Ovary (tissue), 9 donors: Measurements from ENCODE around the gene KIF2A. TPM values are rescaled to one million over a fixed set of nuclear protein-coding genes. Genes with fewer than 3 reads are reported as not detected.

Source experiments
- DNase-seq, 5 donors: peaks; one replicate each; pipeline ENCODE4 v3.0.0-alpha.2; 2019 to 2020
- H3K27ac ChIP-seq, 2 donors: fragments of 200-600 bp; one replicate each; pipeline versions ENCODE4 v1.5.1 to v1.8.0; 2019 to 2022
- H3K27me3 ChIP-seq: fragments of 200-600 bp; one replicate; pipeline ENCODE4 v1.8.0; 2022
- H3K36me3 ChIP-seq: fragments of 200-600 bp; sonication (generic); one replicate; pipeline ENCODE4 v1.5.1; 2019
- H3K4me1 ChIP-seq: one replicate; pipeline ENCODE4 v1.8.1; 2013; ENCODE audit warnings: mild to moderate bottlenecking, moderate library complexity; ENCODE audit not compliant: insufficient read depth
- H3K4me3 ChIP-seq: fragments of 200-600 bp; sonication (generic); one replicate; pipeline ENCODE4 v1.5.1; 2017
- H3K9me3 ChIP-seq, 2 donors: fragments of 200-600 bp in 1 of 2; sonication (generic) in 1 of 2; one replicate each; pipeline versions ENCODE4 v1.5.1 to v1.8.1; 2013 to 2019; ENCODE audit warnings: mild to moderate bottlenecking in 1 of 2, moderate library complexity in 1 of 2
- EP300 ChIP-seq: sonication (generic); formaldehyde crosslinking; IDR thresholded peaks from one replicate; pipeline ENCODE4 v1.6.1; 2017; ENCODE audit warnings: antibody characterized with exemption
- POLR2A ChIP-seq: fragments of 450-650 bp; IDR thresholded peaks from one replicate; pipeline ENCODE4 v1.6.1; 2017; ENCODE audit warnings: antibody characterized with exemption, mild to moderate bottlenecking, moderate library complexity
- WGBS, 3 donors: extraction: QIAGEN DNeasy Blood & Tissue Kit in 1 of 3; methylation state at CpG; one replicate each; pipeline versions ENCODE4 v1.1.5 to v1.1.7; 2013 to 2017; 5-methylcytosine and 5-hydroxymethylcytosine counted together
- intact Hi-C, 4 donors: fragments of 100-400 bp; cut with DNase I; formaldehyde crosslinking; loops; one replicate each; pipeline versions ENCODE4 v1.11.0 to v1.15.1; 2022 to 2023
- polyA plus RNA-seq, 2 donors: library from polyadenylated mRNA; stranded (reverse); fragments of 200-250 nt in 1 of 2; fragments of 350-450 nt in 1 of 2; fragmentation: Illumina TruSeq in 1 of 2; extraction: RNeasy Lipid Tissue Mini Kit (QIAGEN cat#74804) in 1 of 2; gene quantifications; one replicate each; pipeline ENCODE4 v1.2.3, GENCODE V29; 2013 to 2014
- total RNA-seq, 7 donors: library from RNA; depleted of rRNA in 2 of 7; stranded (reverse); fragments of >200 nt in 2 of 7; fragmentation: NEBNext Ultra II Directional in 3 of 7; extraction: Animal tissue kit (Norgen Biotek cat#: 25700) in 3 of 7; gene quantifications; one replicate each; pipeline versions ENCODE4 v1.1.0 to v1.2.4, GENCODE V29; 2016 to 2023
- TF ChIP-seq, protein P1 (sequence below), 3 donors: fragments of 450-650 bp in 2 of 3; fragments of 200-600 bp in 1 of 3; IDR thresholded peaks; one replicate each; pipeline versions ENCODE4 v1.5.1 to v1.8.0; 2016 to 2022; ENCODE audit warnings: antibody characterized with exemption in 3 of 3, mild to moderate bottlenecking in 1 of 3
- donor health status: DM: no; HTN: no; CAD: no; lungs with moderate emphysema.
- donor health status: DM: no; HTN: no; CAD: no.
- donor health status: Bipolar disorder and iron deficiency.
- donor health status: DM: yes; HTN: yes; CAD: no.
- donor health status: DM: no; HTN: no; CAD: no.
- donor health status: DM: yes; HTN: yes; CAD: no.

KIF2A gene
- total and polyA plus RNA-seq, 9 donors = 8.0 to 39.1 (median 30.1) TPM

DNA sequence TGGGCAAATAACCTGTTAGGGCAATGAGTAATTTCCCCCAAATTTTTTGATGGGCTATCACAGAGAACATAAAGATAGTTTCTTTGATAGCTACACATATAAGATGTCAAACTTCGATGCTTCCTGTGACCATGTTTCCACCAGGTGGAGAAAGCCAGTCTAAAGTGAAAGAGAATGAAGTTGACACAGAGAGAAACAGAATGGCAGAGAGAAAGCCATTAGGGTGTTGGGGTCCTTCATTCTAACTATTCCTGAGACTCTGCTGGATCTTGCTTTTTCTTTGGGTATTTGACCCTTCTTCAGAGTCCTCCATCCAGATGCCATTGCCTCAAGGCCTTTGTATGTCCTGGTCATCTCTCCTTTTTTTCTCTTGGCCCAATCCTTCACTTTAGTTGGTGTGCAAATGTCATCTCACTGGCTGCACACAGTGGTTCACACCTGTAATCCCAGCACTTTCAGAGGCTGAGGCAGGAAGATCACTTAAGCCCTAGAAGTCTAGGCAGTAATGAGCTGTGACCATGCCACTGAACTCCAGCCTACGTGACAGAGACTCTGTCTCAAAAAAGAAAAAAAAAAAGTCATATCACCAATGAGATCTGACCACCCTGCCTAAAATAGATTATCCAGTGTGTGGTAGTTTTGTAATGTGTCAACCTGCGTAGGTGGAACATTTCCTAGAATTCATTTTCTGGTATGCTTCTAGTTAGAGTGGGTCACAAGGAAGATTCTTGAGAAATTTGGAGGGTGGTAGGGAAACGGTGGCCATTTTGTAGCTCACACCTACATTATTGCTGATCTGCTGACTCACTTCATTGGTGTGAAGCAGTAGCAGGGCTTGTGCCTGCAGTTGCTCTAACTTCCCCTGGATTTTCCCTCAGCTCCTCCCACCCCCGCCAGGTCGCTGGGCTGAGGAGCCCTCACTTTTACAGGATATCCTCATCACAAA, 20.8 kb upstream of the KIF2A start:
- H3K36me3 ChIP-seq = no peaks in the 10 kb centered on the region
- H3K27ac ChIP-seq = no peak overlapping the region
- no peaks in the 10 kb centered on the region for H3K9me3 ChIP-seq
- intact Hi-C loops = no loop called here
- 86 to 91% (median 90%) methylated on average over 6 of the region's 6 CpGs for WGBS, 3 donors
- no peak for DNase-seq
- H3K4me3 ChIP-seq = no peak overlapping the region
- no peaks in the 10 kb centered on the region for H3K27me3 ChIP-seq
- TF ChIP-seq POLR2A = no peak
- no peak for TF ChIP-seq EP300
- TF ChIP-seq, protein P1, sequence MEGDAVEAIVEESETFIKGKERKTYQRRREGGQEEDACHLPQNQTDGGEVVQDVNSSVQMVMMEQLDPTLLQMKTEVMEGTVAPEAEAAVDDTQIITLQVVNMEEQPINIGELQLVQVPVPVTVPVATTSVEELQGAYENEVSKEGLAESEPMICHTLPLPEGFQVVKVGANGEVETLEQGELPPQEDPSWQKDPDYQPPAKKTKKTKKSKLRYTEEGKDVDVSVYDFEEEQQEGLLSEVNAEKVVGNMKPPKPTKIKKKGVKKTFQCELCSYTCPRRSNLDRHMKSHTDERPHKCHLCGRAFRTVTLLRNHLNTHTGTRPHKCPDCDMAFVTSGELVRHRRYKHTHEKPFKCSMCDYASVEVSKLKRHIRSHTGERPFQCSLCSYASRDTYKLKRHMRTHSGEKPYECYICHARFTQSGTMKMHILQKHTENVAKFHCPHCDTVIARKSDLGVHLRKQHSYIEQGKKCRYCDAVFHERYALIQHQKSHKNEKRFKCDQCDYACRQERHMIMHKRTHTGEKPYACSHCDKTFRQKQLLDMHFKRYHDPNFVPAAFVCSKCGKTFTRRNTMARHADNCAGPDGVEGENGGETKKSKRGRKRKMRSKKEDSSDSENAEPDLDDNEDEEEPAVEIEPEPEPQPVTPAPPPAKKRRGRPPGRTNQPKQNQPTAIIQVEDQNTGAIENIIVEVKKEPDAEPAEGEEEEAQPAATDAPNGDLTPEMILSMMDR (IDR thresholded peaks at IDR 0.05) = no peak
- no peaks in the 10 kb centered on the region for H3K4me1 ChIP-seq

DNA sequence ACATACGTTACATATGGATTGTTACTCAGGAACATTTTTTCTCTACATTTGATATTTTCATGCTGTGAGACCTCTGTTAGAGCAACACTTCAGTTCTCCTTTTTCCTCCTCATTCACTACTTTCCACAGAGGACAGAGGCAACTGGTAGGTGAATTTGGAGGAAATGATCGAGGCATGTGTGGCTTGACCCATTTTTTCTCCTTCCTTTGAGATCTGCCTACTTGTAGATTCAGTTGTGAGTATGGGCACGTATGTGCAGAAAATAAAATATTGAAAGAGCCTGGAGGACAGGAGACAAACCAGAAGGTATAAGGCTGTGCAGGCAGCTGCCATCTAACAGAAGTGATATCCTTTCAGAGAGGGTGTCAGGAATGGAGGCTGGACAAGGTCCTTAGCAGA, 19.2 kb upstream of the KIF2A start:
- intact Hi-C loops = no loop called here
- H3K27ac ChIP-seq = no peak overlapping the region
- H3K9me3 ChIP-seq = no peaks in the 10 kb centered on the region
- DNase-seq = no peak
- no peaks in the 10 kb centered on the region for H3K4me1 ChIP-seq
- H3K4me3 ChIP-seq = no peak overlapping the region
- WGBS, 3 donors = 77 to 85% (median 85%) methylated on average over 3 of the region's 3 CpGs
- no peaks in the 10 kb centered on the region for H3K36me3 ChIP-seq
- H3K27me3 ChIP-seq = no peaks in the 10 kb centered on the region
- TF ChIP-seq POLR2A (no peak), EP300 (no peak)
- TF ChIP-seq, protein P1 (IDR thresholded peaks at IDR 0.05) = no peak

DNA sequence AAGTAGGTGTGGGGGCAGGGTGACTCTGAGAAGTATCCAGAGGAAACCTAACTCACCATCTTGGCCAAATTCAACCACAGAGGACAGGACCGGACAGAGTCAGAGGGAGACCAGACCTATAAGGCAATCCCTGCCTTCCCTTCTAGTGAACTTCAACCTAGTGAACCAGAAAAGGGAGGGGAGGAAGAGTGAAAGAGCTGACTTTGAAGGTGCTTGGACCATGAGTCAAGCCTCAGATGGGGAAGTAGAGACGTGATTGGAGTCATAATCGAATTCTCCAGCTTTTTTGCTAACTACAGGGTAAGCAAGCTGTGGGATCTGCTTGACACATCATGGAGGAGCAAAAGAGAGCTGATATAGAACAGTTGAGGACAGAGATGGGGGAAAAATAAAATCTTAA, 18.8 kb upstream of the KIF2A start:
- DNase-seq = no peak
- Histone ChIP-seq H3K4me3 (no peak overlapping the region), H3K4me1 (no peaks in the 10 kb centered on the region), H3K27me3 (no peaks in the 10 kb centered on the region), H3K36me3 (no peaks in the 10 kb centered on the region), H3K27ac (no peak overlapping the region), H3K9me3 (no peaks in the 10 kb centered on the region)
- intact Hi-C loops = no loop called here
- WGBS, 3 donors = 64 to 84% (median 80%) methylated on average over 3 of the region's 3 CpGs
- TF ChIP-seq EP300 (no peak), POLR2A (no peak)
- TF ChIP-seq, protein P1 (IDR thresholded peaks at IDR 0.05) = no peak

DNA sequence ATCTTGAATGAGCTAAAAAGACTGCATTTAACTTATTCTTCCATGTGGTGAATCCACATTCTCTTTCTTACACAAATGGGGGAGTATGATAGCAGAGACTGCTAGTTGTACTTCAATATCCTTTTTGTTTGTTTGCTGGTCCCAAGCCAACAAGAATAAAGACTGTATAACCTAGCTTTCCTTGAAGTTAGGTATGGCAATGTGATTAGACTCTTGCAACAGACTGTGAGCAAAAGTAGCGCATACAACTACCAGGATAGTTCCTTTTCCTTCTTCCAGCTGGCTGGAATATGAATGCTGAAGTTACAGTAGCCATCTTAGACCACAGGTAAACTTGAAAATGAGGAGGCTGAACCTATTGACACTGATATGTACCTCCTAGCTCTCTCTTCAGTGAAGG, 17.9 kb upstream of the KIF2A start:
- intact Hi-C loops = no loop called here
- Histone ChIP-seq H3K27ac (no peak overlapping the region), H3K4me1 (no peaks in the 10 kb centered on the region), H3K36me3 (no peaks in the 10 kb centered on the region), H3K4me3 (no peak overlapping the region), H3K27me3 (no peaks in the 10 kb centered on the region), H3K9me3 (no peaks in the 10 kb centered on the region)
- no peak for DNase-seq
- 90 to 96% (median 93%) methylated on average over 1 of the region's 1 CpG for WGBS, 3 donors
- TF ChIP-seq, protein P1 (IDR thresholded peaks at IDR 0.05) = no peak
- TF ChIP-seq EP300 (no peak), POLR2A (no peak)
